Activated B cell treated with CpG ODN at 0.5 μM for 24 hours (primary cell): Measurements from ENCODE around the gene CATSPER4. TPM values are rescaled to one million over a fixed set of nuclear protein-coding genes. Genes with fewer than 3 reads are reported as not detected.

Experiments
- ATAC-seq: fragments of 200-7000 bp; cut with Tn5 transposase; one replicate; pipeline ENCODE4 v1.10.0; 2021; ENCODE audit warnings: low read depth, mild to moderate bottlenecking, moderate library complexity
- CTCF ChIA-PET: fragments of 350-600 bp; sonication (Branson Sonifier 250); formaldehyde crosslinking; loops from one replicate; lab custom pipeline; 2021; ENCODE audit warnings: antibody characterized with exemption; lab: Charles Lee
- POLR2A ChIA-PET: fragments of 350-600 bp; sonication (Branson Sonifier 250); formaldehyde crosslinking; loops from one replicate; lab custom pipeline; 2021; ENCODE audit warnings: antibody characterized with exemption; lab: Charles Lee
- DNase-seq: peaks from one replicate; pipeline ENCODE4 v3.0.0; 2022
- H3K27ac Mint-ChIP-seq: one replicate; pipeline ENCODE4 v1.8.0; 2020; ENCODE audit warnings: mixed read lengths
- H3K27me3 Mint-ChIP-seq: one replicate; pipeline ENCODE4 v1.8.0; 2021; ENCODE audit warnings: mixed read lengths
- H3K36me3 Mint-ChIP-seq: one replicate; pipeline ENCODE4 v1.8.0; 2021; ENCODE audit warnings: low read depth, mixed read lengths
- H3K4me1 Mint-ChIP-seq: one replicate; pipeline ENCODE4 v1.8.0; 2021; ENCODE audit warnings: mixed read lengths
- H3K4me3 Mint-ChIP-seq: one replicate; pipeline ENCODE4 v1.8.0; 2020; ENCODE audit warnings: mild to moderate bottlenecking, mixed read lengths
- H3K9me3 Mint-ChIP-seq: one replicate; pipeline ENCODE4 v1.8.0; 2020; ENCODE audit warnings: mixed read lengths
- CTCF ChIP-seq: fragments of 200-600 bp; IDR thresholded peaks from one replicate; pipeline ENCODE4 v1.8.0; 2022; ENCODE audit warnings: antibody characterized with exemption, mild to moderate bottlenecking
- intact Hi-C: fragments of 100-400 bp; cut with micrococcal nuclease; formaldehyde crosslinking; loops from one replicate; pipeline ENCODE4 v1.15.1; 2024
- total RNA-seq: library from RNA; stranded (reverse); gene quantifications from 2 replicates; pipeline ENCODE4 v1.2.3, GENCODE V29; 2022

Gene CATSPER4
- total RNA-seq, 1 donor from 2014 or later: not detected

DNA sequence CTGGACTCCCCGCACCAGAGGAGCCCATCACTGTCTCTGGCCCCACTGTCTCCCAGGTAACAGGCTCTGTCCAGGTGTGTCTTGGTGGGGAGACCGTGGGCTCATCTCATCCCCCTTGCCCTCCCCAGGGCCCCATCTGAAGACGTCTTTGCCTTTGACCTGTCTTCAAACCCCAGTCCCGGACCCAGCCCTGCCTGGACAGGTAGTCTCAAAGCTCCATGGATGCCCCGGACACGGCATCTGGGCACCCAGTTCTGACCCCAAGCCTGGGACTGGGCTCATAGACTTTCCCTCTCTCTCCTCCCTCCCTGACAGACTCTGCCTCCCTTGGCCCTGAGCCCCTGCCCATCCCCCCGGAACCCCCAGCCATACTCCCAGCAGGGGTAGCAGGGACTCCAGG is 6.3 kb upstream of the CATSPER4 start:
- intact Hi-C loops: no loop called here
- Mint-ChIP-seq H3K36me3 (no peaks in the 10 kb centered on the region), H3K4me3 (no peak overlapping the region), H3K4me1 (no peaks in the 10 kb centered on the region), H3K27ac (no peak overlapping the region), H3K9me3 (no peaks in the 10 kb centered on the region), H3K27me3 (no peaks in the 10 kb centered on the region)
- TF ChIP-seq CTCF: no peak
- POLR2A ChIA-PET: no interaction called here
- ATAC-seq: no peak
- DNase-seq: no peak
- CTCF ChIA-PET: no interaction called here

- Mint-ChIP-seq H3K36me3 (no peaks in the 10 kb centered on the region), H3K4me1 (no peaks in the 10 kb centered on the region), H3K27ac (no peak overlapping the region), H3K27me3 (no peaks in the 10 kb centered on the region), H3K4me3 (no peak overlapping the region), H3K9me3 (no peaks in the 10 kb centered on the region)
- DNase-seq (no peak), ATAC-seq (no peak)
- no peak for TF ChIP-seq CTCF
- ChIA-PET CTCF (no interaction called here), POLR2A (no interaction called here)
- intact Hi-C loops: no loop called here
These were observed 5.5 kb upstream of the CATSPER4 start for GRCh38 chr1:26184883-26185282.

DNA sequence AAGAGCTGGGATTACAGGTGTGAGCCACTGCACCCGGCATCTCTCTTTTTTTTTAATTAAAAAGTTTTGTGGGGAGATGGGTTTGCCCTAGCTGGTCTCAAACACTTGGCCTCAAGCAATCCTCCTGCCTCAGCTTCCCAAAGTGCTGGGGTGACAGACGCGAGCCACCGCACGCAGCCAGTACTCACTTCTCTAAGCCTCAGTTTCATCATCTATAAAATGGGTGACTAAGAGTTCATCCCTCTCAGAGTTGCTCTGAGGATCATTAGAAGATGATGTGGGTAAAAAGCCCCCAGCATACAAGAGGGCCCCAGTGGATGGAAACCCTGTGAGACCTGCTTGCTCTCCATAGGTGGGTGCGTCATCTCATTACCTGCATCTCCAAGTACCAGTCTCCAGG is 2.5 kb upstream of the CATSPER4 start:
- intact Hi-C loops: no loop called here
- ChIA-PET CTCF (no interaction called here), POLR2A (no interaction called here)
- no peaks in the 10 kb centered on the region for H3K36me3 Mint-ChIP-seq
- no peaks in the 10 kb centered on the region for H3K4me1 Mint-ChIP-seq
- no peak overlapping the region for H3K27ac Mint-ChIP-seq
- H3K9me3 Mint-ChIP-seq: no peaks in the 10 kb centered on the region
- no peak for ATAC-seq
- H3K4me3 Mint-ChIP-seq: no peak overlapping the region
- TF ChIP-seq CTCF: no peak
- H3K27me3 Mint-ChIP-seq: no peaks in the 10 kb centered on the region
- DNase-seq: no peak

GRCh38 chr1:26188477-26188876 is 1.9 kb upstream of the CATSPER4 start:
- no peak for TF ChIP-seq CTCF
- Mint-ChIP-seq H3K36me3 (no peaks in the 10 kb centered on the region), H3K4me1 (no peaks in the 10 kb centered on the region), H3K27me3 (no peaks in the 10 kb centered on the region), H3K4me3 (no peak overlapping the region), H3K27ac (no peak overlapping the region), H3K9me3 (no peaks in the 10 kb centered on the region)
- ChIA-PET CTCF (interaction anchor here (1.0 kb wide), 1 partner anchor 45 kb away, joined by 3 read pairs; the partner anchor contains the start of gene CEP85), POLR2A (no interaction called here)
- no peak for DNase-seq
- intact Hi-C loops: no loop called here
- ATAC-seq: no peak

DNA sequence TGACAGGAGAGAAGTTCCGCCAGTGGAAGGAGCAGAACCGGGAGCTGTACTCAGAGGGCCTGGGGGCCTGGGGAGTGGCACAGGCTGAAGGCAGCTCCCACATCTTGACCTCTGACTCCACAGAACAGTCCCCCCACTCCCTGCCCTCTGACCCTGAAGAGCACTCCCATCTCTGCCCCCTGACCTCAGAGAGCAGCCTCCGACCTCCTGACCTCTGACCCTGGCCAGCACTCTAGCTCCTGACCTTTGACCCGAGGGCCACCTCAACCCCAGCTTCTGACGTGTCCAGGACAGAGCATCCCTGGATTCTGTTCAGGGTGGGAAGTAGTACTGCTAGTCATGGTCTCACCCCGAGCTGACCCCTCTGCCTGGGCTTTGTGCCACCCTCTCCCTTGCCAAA is 1.1 kb upstream of the CATSPER4 start:
- Mint-ChIP-seq H3K27me3 (no peaks in the 10 kb centered on the region), H3K27ac (no peak overlapping the region), H3K9me3 (no peaks in the 10 kb centered on the region), H3K36me3 (no peaks in the 10 kb centered on the region), H3K4me3 (no peak overlapping the region), H3K4me1 (no peaks in the 10 kb centered on the region)
- intact Hi-C loops: no loop called here
- DNase-seq (no peak), ATAC-seq (no peak)
- TF ChIP-seq CTCF: no peak
- ChIA-PET POLR2A (no interaction called here), CTCF (interaction anchor here (1.0 kb wide), 1 partner anchor 44 kb away, joined by 3 read pairs; the partner anchor contains the start of gene CEP85)
